GM23338 (cell line): ENCODE measurements around the gene SOX12. TPM values are rescaled to one million over a fixed set of nuclear protein-coding genes. Genes with fewer than 3 reads are reported as not detected.

Experiments used
- ATAC-seq: fragments of 200-7000 bp; cut with Tn5 transposase; 3 replicates; pipeline ENCODE4 v1.9.1; 2020
- DNase-seq: peaks from one replicate; pipeline ENCODE4 v3.0.0-alpha.2; 2015; ENCODE audit warnings: low spot score
- H2AFZ ChIP-seq: fragments of 200-600 bp; sonication (generic); 2 replicates; pipeline ENCODE4 v1.8.0; 2016; ENCODE audit warnings: antibody characterized with exemption, mild to moderate bottlenecking, moderate library complexity
- H3F3A ChIP-seq: fragments of 200-600 bp; sonication (generic); replicated peaks from 2 replicates; pipeline ENCODE4 v1.8.0; 2017; ENCODE audit warnings: antibody characterized with exemption, mixed run types, low read depth
- H3K27ac ChIP-seq: fragments of 200-600 bp; sonication (generic); 2 replicates; pipeline ENCODE4 v1.6.1; 2016; ENCODE audit warnings: low read depth
- H3K27me3 ChIP-seq: fragments of 200-600 bp; sonication (generic); 2 replicates; pipeline ENCODE4 v1.8.0; 2016; ENCODE audit warnings: mild to moderate bottlenecking, mixed run types, moderate library complexity; ENCODE audit not compliant: insufficient read depth
- H3K36me3 ChIP-seq: fragments of 200-600 bp; sonication (generic); 2 replicates; pipeline ENCODE4 v1.8.0; 2016; ENCODE audit warnings: mild to moderate bottlenecking; ENCODE audit not compliant: insufficient read depth
- H3K4me1 ChIP-seq: fragments of 200-600 bp; sonication (generic); 2 replicates; pipeline ENCODE4 v1.8.0; 2016; ENCODE audit warnings: mild to moderate bottlenecking, moderate library complexity; ENCODE audit not compliant: insufficient read depth
- H3K4me2 ChIP-seq: fragments of 200-600 bp; sonication (generic); 2 replicates; pipeline ENCODE4 v1.7.1; 2017; ENCODE audit warnings: mixed run types
- H3K4me3 ChIP-seq: fragments of 200-600 bp; sonication (generic); 2 replicates; pipeline ENCODE4 v1.6.1; 2016; ENCODE audit warnings: mixed run types
- H3K79me2 ChIP-seq: fragments of 200-600 bp; sonication (generic); replicated peaks from 2 replicates; pipeline ENCODE4 v1.8.0; 2017; ENCODE audit warnings: mild to moderate bottlenecking; ENCODE audit not compliant: insufficient read depth
- H3K9me2 ChIP-seq: fragments of 200-600 bp; sonication (generic); 2 replicates; pipeline ENCODE4 v1.8.0; 2017; ENCODE audit not compliant: insufficient read depth
- H4K20me1 ChIP-seq: fragments of 200-600 bp; sonication (generic); replicated peaks from 2 replicates; pipeline ENCODE4 v1.8.0; 2017; ENCODE audit warnings: mild to moderate bottlenecking; ENCODE audit not compliant: insufficient read depth
- H3K27ac Mint-ChIP-seq: 2 replicates; pipeline ENCODE4 v1.8.0; 2020; ENCODE audit warnings: inconsistent platforms, mild to moderate bottlenecking, moderate library complexity, mixed read lengths
- H3K27me3 Mint-ChIP-seq: 3 replicates; pipeline ENCODE4 v1.8.0; 2022; ENCODE audit warnings: low read depth, mild to moderate bottlenecking, moderate library complexity, mixed read lengths, inconsistent platforms; ENCODE audit not compliant: insufficient read depth, poor library complexity
- H3K36me3 Mint-ChIP-seq: 3 replicates; pipeline ENCODE4 v1.8.0; 2021; ENCODE audit warnings: low read depth, mild to moderate bottlenecking, inconsistent platforms, moderate library complexity, mixed read lengths
- H3K4me1 Mint-ChIP-seq: 3 replicates; pipeline ENCODE4 v1.8.0; 2020; ENCODE audit warnings: mild to moderate bottlenecking, inconsistent platforms, mixed read lengths
- H3K4me3 Mint-ChIP-seq: 3 replicates; pipeline ENCODE4 v1.8.0; 2021; ENCODE audit warnings: moderate library complexity, mild to moderate bottlenecking, inconsistent platforms, mixed read lengths
- H3K9me3 Mint-ChIP-seq: 3 replicates; pipeline ENCODE4 v1.8.0; 2020; ENCODE audit warnings: moderate library complexity, mild to moderate bottlenecking, inconsistent platforms, mixed read lengths
- EZH2 ChIP-seq: fragments of 200-600 bp; sonication (generic); IDR thresholded peaks from one replicate; pipeline ENCODE4 v1.8.0; 2017; ENCODE audit warnings: antibody characterized with exemption, mild to moderate bottlenecking, low read depth; ENCODE audit not compliant: unreplicated experiment
- EZH2phosphoT487 ChIP-seq: fragments of 200-600 bp; sonication (generic); IDR thresholded peaks from one replicate; pipeline ENCODE4 v1.8.1; 2018; ENCODE audit warnings: antibody characterized with exemption; ENCODE audit not compliant: unreplicated experiment
- JUNB ChIP-seq: IDR thresholded peaks from one replicate; pipeline ENCODE4 v1.6.1; 2016; ENCODE audit warnings: antibody characterized with exemption; ENCODE audit not compliant: unreplicated experiment
- NANOG ChIP-seq: IDR thresholded peaks from 2 replicates; pipeline ENCODE4 v1.6.1; 2016; ENCODE audit warnings: antibody characterized with exemption, borderline replicate concordance
- POLR2AphosphoS5 ChIP-seq: IDR thresholded peaks from 2 replicates; pipeline ENCODE4 v1.6.1; 2016; ENCODE audit warnings: antibody characterized with exemption, low read depth
- STAT1 ChIP-seq: IDR thresholded peaks from one replicate; pipeline ENCODE4 v1.6.1; 2016; ENCODE audit warnings: antibody characterized with exemption; ENCODE audit not compliant: unreplicated experiment
- ZNF114 ChIP-seq: fragments of 250-450 bp; sonication (Bioruptor Pico); IDR thresholded peaks from 2 replicates; pipeline ENCODE4 v1.5.0; 2020; ENCODE audit warnings: mild to moderate bottlenecking, moderate library complexity
- ZNF331 ChIP-seq: fragments of 250-450 bp; sonication (Bioruptor Pico); IDR thresholded peaks from 2 replicates; pipeline ENCODE4 v1.5.0; 2020; ENCODE audit warnings: low read depth, mild to moderate bottlenecking, moderate library complexity
- polyA plus RNA-seq: library from polyadenylated mRNA; unstranded; fragments of >200 nt; fragmentation: Nextera tagmentation; extraction: Ambion mirVana; gene quantifications from 2 replicates; pipeline ENCODE4 v1.2.1, GENCODE V29; 2016
- total RNA-seq: library from RNA; depleted of rRNA; stranded (reverse); fragments of >200 nt; shearing (Covaris generic); gene quantifications from 2 replicates; pipeline ENCODE4 v1.2.3, GENCODE V29; 2014
- TF ChIP-seq, protein P1 (sequence below), 2 experiments: fragments of 200-600 bp in 1 of 2; sonication (generic) in 1 of 2; conservative IDR thresholded peaks; 2 replicates each; pipeline versions ENCODE4 v1.5.1 to v1.6.1; 2016 to 2017; ENCODE audit warnings: antibody characterized with exemption in 2 of 2, low read depth in 2 of 2, mild to moderate bottlenecking in 2 of 2, moderate library complexity in 1 of 2
- TF ChIP-seq, protein P2 (sequence below): IDR thresholded peaks from 2 replicates; pipeline ENCODE4 v1.6.1; 2016; ENCODE audit warnings: antibody characterized with exemption
- TF ChIP-seq, protein P3 (sequence below): IDR thresholded peaks from one replicate; pipeline ENCODE4 v1.6.1; 2018; ENCODE audit warnings: antibody characterized with exemption; ENCODE audit not compliant: unreplicated experiment
- TF ChIP-seq, protein P4 (sequence below): fragments of 250-450 bp; sonication (Bioruptor Pico); IDR thresholded peaks from 2 replicates; pipeline ENCODE4 v1.5.0; 2020; ENCODE audit warnings: mild to moderate bottlenecking, moderate library complexity

The SOX12 gene
- total and polyA plus RNA-seq, 2 experiments from 2014 or later = 14.1 to 32.0 TPM

DNA sequence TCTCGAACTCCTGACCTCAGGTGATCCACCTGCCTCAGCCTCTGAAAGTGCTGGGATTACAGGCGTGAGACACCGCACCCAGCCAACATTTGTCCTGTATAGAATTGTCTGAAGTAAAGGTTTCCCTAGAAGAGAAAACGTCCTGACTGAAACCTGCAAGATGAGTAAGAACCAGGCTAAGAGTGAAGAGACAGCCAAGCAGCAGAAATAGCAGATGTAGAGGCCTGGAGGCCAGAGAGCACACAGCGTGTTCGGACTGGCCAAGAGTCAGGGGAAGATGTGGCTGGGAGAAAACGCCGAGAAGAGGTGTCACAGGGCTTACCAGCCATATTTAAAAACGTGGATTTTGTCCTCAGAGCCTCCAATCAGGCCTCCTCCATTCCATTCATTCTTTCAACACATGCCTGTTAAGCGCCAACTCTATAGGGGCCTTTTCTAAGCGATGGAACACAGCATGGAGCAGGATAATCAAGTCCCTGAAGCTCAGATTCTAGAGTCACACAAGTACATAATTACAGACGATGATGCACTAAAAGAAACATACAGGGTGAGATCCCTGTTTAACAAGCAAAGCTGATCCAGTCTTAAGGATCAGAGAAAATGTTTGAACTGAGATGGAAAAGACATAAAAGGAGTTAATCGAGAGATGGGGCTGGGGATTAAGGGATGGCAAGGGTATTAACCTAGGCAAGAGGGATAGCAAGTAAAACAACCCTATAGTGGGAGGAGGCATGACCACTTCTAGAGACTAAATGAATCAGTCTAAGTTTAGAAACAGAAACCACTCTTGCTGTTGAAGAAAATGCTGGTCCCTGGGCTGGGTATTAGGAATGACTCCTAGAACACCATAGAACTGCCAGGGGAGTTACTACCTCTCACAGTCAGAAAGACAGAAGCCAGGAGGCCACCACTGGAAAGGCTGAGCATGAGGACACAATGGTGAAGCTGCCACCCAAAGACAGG, 23.2 kb upstream of the SOX12 start:
- TF ChIP-seq EZH2 (no peak), POLR2AphosphoS5 (no peak), NANOG (no peak), JUNB (no peak), STAT1 (no peak), ZNF331 (CRISPR knock-in tag) (no peak), EZH2phosphoT487 (no peak), ZNF114 (CRISPR knock-in tag) (no peak)
- TF ChIP-seq, protein P1, sequence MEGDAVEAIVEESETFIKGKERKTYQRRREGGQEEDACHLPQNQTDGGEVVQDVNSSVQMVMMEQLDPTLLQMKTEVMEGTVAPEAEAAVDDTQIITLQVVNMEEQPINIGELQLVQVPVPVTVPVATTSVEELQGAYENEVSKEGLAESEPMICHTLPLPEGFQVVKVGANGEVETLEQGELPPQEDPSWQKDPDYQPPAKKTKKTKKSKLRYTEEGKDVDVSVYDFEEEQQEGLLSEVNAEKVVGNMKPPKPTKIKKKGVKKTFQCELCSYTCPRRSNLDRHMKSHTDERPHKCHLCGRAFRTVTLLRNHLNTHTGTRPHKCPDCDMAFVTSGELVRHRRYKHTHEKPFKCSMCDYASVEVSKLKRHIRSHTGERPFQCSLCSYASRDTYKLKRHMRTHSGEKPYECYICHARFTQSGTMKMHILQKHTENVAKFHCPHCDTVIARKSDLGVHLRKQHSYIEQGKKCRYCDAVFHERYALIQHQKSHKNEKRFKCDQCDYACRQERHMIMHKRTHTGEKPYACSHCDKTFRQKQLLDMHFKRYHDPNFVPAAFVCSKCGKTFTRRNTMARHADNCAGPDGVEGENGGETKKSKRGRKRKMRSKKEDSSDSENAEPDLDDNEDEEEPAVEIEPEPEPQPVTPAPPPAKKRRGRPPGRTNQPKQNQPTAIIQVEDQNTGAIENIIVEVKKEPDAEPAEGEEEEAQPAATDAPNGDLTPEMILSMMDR (conservative IDR thresholded peaks at IDR 0.05; ENCODE audit: low read depth in 2 of 2) = no peak
- TF ChIP-seq, protein P2, sequence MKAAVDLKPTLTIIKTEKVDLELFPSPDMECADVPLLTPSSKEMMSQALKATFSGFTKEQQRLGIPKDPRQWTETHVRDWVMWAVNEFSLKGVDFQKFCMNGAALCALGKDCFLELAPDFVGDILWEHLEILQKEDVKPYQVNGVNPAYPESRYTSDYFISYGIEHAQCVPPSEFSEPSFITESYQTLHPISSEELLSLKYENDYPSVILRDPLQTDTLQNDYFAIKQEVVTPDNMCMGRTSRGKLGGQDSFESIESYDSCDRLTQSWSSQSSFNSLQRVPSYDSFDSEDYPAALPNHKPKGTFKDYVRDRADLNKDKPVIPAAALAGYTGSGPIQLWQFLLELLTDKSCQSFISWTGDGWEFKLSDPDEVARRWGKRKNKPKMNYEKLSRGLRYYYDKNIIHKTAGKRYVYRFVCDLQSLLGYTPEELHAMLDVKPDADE = no peak
- TF ChIP-seq, protein P3, sequence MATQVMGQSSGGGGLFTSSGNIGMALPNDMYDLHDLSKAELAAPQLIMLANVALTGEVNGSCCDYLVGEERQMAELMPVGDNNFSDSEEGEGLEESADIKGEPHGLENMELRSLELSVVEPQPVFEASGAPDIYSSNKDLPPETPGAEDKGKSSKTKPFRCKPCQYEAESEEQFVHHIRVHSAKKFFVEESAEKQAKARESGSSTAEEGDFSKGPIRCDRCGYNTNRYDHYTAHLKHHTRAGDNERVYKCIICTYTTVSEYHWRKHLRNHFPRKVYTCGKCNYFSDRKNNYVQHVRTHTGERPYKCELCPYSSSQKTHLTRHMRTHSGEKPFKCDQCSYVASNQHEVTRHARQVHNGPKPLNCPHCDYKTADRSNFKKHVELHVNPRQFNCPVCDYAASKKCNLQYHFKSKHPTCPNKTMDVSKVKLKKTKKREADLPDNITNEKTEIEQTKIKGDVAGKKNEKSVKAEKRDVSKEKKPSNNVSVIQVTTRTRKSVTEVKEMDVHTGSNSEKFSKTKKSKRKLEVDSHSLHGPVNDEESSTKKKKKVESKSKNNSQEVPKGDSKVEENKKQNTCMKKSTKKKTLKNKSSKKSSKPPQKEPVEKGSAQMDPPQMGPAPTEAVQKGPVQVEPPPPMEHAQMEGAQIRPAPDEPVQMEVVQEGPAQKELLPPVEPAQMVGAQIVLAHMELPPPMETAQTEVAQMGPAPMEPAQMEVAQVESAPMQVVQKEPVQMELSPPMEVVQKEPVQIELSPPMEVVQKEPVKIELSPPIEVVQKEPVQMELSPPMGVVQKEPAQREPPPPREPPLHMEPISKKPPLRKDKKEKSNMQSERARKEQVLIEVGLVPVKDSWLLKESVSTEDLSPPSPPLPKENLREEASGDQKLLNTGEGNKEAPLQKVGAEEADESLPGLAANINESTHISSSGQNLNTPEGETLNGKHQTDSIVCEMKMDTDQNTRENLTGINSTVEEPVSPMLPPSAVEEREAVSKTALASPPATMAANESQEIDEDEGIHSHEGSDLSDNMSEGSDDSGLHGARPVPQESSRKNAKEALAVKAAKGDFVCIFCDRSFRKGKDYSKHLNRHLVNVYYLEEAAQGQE = no peak
- TF ChIP-seq, protein P4, sequence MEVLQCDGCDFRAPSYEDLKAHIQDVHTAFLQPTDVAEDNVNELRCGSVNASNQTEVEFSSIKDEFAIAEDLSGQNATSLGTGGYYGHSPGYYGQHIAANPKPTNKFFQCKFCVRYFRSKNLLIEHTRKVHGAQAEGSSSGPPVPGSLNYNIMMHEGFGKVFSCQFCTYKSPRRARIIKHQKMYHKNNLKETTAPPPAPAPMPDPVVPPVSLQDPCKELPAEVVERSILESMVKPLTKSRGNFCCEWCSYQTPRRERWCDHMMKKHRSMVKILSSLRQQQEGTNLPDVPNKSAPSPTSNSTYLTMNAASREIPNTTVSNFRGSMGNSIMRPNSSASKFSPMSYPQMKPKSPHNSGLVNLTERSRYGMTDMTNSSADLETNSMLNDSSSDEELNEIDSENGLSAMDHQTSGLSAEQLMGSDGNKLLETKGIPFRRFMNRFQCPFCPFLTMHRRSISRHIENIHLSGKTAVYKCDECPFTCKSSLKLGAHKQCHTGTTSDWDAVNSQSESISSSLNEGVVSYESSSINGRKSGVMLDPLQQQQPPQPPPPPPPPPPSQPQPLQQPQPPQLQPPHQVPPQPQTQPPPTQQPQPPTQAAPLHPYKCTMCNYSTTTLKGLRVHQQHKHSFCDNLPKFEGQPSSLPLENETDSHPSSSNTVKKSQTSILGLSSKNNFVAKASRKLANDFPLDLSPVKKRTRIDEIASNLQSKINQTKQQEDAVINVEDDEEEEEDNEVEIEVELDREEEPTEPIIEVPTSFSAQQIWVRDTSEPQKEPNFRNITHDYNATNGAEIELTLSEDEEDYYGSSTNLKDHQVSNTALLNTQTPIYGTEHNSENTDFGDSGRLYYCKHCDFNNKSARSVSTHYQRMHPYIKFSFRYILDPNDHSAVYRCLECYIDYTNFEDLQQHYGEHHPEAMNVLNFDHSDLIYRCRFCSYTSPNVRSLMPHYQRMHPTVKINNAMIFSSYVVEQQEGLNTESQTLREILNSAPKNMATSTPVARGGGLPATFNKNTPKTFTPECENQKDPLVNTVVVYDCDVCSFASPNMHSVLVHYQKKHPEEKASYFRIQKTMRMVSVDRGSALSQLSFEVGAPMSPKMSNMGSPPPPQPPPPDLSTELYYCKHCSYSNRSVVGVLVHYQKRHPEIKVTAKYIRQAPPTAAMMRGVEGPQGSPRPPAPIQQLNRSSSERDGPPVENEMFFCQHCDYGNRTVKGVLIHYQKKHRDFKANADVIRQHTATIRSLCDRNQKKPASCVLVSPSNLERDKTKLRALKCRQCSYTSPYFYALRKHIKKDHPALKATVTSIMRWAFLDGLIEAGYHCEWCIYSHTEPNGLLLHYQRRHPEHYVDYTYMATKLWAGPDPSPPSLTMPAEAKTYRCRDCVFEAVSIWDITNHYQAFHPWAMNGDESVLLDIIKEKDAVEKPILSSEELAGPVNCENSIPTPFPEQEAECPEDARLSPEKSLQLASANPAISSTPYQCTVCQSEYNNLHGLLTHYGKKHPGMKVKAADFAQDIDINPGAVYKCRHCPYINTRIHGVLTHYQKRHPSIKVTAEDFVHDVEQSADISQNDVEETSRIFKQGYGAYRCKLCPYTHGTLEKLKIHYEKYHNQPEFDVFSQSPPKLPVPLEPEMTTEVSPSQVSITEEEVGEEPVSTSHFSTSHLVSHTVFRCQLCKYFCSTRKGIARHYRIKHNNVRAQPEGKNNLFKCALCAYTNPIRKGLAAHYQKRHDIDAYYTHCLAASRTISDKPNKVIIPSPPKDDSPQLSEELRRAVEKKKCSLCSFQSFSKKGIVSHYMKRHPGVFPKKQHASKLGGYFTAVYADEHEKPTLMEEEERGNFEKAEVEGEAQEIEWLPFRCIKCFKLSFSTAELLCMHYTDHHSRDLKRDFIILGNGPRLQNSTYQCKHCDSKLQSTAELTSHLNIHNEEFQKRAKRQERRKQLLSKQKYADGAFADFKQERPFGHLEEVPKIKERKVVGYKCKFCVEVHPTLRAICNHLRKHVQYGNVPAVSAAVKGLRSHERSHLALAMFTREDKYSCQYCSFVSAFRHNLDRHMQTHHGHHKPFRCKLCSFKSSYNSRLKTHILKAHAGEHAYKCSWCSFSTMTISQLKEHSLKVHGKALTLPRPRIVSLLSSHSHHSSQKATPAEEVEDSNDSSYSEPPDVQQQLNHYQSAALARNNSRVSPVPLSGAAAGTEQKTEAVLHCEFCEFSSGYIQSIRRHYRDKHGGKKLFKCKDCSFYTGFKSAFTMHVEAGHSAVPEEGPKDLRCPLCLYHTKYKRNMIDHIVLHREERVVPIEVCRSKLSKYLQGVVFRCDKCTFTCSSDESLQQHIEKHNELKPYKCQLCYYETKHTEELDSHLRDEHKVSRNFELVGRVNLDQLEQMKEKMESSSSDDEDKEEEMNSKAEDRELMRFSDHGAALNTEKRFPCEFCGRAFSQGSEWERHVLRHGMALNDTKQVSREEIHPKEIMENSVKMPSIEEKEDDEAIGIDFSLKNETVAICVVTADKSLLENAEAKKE (CRISPR knock-in tag) = no peak
- H3K27ac Mint-ChIP-seq = peak overlapping the region; percentile 98
- peaks cover 5% of the 10 kb centered on the region; the same call in 1 of the 2 replicates for H4K20me1 ChIP-seq
- H3K4me1 ChIP-seq = peaks cover 30% of the 10 kb centered on the region
- H3K36me3 Mint-ChIP-seq = peaks cover 46% of the 10 kb centered on the region
- H3K27ac ChIP-seq = peak overlapping the region; percentile 98
- no peak overlapping the region for H2AFZ ChIP-seq
- ATAC-seq (no peak), DNase-seq (peak; percentile 50)
- peak overlapping the region; percentile 81 for H3K4me2 ChIP-seq
- H3K9me3 Mint-ChIP-seq = peaks cover 2% of the 10 kb centered on the region
- H3K36me3 ChIP-seq = no peaks in the 10 kb centered on the region
- no peaks in the 10 kb centered on the region for H3K27me3 ChIP-seq
- peak overlapping the region; percentile 97 for H3K4me3 ChIP-seq
- H3K79me2 ChIP-seq = peaks cover 31% of the 10 kb centered on the region
- peak overlapping the region; percentile 10; the same call in 2 of the 3 replicates for H3K4me3 Mint-ChIP-seq
- peaks cover 23% of the 10 kb centered on the region for H3K27me3 Mint-ChIP-seq
- H3F3A ChIP-seq = peaks cover 23% of the 10 kb centered on the region; the same call in 1 of the 2 replicates
- 0 out of 2 replicates have a peak, but pooled peaks cover 3% of the 10 kb centered on the region for H3K9me2 ChIP-seq
- H3K4me1 Mint-ChIP-seq = peaks cover 36% of the 10 kb centered on the region
